WTC11 (cell line): ENCODE measurements around the gene APOBEC2.

Experiments
- E2F4 ChIP-seq: sonication (generic); formaldehyde crosslinking; IDR thresholded peaks from 2 replicates; pipeline ENCODE4 v1.8.1; 2022; ENCODE audit warnings: low read depth, mild to moderate bottlenecking, moderate library complexity, missing genetic modification reagents, borderline replicate concordance
- ESRRA ChIP-seq: sonication (generic); formaldehyde crosslinking; IDR thresholded peaks from 2 replicates; pipeline ENCODE4 v1.8.1; 2022; ENCODE audit warnings: mild to moderate bottlenecking, missing genetic modification reagents, borderline replicate concordance
- ETV6 ChIP-seq: sonication (generic); formaldehyde crosslinking; IDR thresholded peaks from 2 replicates; pipeline ENCODE4 v1.8.1; 2022; ENCODE audit warnings: mild to moderate bottlenecking, missing genetic modification reagents
- MLX ChIP-seq: sonication (generic); formaldehyde crosslinking; IDR thresholded peaks from 2 replicates; pipeline ENCODE4 v1.8.1; 2023; ENCODE audit warnings: mild to moderate bottlenecking, missing genetic modification reagents, moderate library complexity
- SP1 ChIP-seq: sonication (generic); formaldehyde crosslinking; conservative IDR thresholded peaks from 2 replicates; pipeline ENCODE4 v1.8.1; 2022; ENCODE audit warnings: missing genetic modification reagents
- TF ChIP-seq, protein P1 (sequence below): fragments of 200-600 bp; IDR thresholded peaks from 2 replicates; pipeline ENCODE4 v1.8.0; 2022; ENCODE audit warnings: antibody characterized with exemption
- TF ChIP-seq, protein P2 (sequence below): sonication (generic); formaldehyde crosslinking; conservative IDR thresholded peaks from 2 replicates; pipeline ENCODE4 v1.8.1; 2023; ENCODE audit warnings: mild to moderate bottlenecking, low read depth, missing genetic modification reagents, moderate library complexity

- TF ChIP-seq, protein P1, sequence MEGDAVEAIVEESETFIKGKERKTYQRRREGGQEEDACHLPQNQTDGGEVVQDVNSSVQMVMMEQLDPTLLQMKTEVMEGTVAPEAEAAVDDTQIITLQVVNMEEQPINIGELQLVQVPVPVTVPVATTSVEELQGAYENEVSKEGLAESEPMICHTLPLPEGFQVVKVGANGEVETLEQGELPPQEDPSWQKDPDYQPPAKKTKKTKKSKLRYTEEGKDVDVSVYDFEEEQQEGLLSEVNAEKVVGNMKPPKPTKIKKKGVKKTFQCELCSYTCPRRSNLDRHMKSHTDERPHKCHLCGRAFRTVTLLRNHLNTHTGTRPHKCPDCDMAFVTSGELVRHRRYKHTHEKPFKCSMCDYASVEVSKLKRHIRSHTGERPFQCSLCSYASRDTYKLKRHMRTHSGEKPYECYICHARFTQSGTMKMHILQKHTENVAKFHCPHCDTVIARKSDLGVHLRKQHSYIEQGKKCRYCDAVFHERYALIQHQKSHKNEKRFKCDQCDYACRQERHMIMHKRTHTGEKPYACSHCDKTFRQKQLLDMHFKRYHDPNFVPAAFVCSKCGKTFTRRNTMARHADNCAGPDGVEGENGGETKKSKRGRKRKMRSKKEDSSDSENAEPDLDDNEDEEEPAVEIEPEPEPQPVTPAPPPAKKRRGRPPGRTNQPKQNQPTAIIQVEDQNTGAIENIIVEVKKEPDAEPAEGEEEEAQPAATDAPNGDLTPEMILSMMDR: no peak
- TF ChIP-seq MLX (CRISPR knock-in tag) (no peak), ESRRA (CRISPR knock-in tag) (no peak), SP1 (CRISPR knock-in tag) (no peak), ETV6 (CRISPR knock-in tag) (no peak), E2F4 (CRISPR knock-in tag) (no peak)
- TF ChIP-seq, protein P2, sequence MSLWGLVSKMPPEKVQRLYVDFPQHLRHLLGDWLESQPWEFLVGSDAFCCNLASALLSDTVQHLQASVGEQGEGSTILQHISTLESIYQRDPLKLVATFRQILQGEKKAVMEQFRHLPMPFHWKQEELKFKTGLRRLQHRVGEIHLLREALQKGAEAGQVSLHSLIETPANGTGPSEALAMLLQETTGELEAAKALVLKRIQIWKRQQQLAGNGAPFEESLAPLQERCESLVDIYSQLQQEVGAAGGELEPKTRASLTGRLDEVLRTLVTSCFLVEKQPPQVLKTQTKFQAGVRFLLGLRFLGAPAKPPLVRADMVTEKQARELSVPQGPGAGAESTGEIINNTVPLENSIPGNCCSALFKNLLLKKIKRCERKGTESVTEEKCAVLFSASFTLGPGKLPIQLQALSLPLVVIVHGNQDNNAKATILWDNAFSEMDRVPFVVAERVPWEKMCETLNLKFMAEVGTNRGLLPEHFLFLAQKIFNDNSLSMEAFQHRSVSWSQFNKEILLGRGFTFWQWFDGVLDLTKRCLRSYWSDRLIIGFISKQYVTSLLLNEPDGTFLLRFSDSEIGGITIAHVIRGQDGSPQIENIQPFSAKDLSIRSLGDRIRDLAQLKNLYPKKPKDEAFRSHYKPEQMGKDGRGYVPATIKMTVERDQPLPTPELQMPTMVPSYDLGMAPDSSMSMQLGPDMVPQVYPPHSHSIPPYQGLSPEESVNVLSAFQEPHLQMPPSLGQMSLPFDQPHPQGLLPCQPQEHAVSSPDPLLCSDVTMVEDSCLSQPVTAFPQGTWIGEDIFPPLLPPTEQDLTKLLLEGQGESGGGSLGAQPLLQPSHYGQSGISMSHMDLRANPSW: no peak
These were observed 10.9 kb downstream of the APOBEC2 start for GRCh38 chr6:41063884-41064285.
